Neuronal stem cell (in vitro differentiated cells): ENCODE data around the gene FAM219B.

ENCODE experiments used
- DNase-seq: peaks from one replicate; pipeline ENCODE4 v3.0.0-alpha.2; 2013; ENCODE audit warnings: low spot score
- H2AFZ ChIP-seq: one replicate; pipeline ENCODE4 v1.6.1; 2013; ENCODE audit warnings: mild to moderate bottlenecking, low read length, inconsistent platforms
- H2AK5ac ChIP-seq: 2 replicates; pipeline ENCODE4 v1.6.1; 2013; ENCODE audit warnings: low read depth, mild to moderate bottlenecking, inconsistent platforms, low read length, moderate library complexity, mixed read lengths
- H2BK120ac ChIP-seq: 2 replicates; pipeline ENCODE4 v1.6.1; 2013; ENCODE audit warnings: low read depth, mild to moderate bottlenecking, inconsistent platforms, low read length, moderate library complexity, mixed read lengths
- H2BK12ac ChIP-seq: one replicate; pipeline ENCODE4 v1.6.1; 2013; ENCODE audit warnings: low read length, inconsistent platforms
- H2BK15ac ChIP-seq: 2 replicates; pipeline ENCODE4 v1.6.1; 2013; ENCODE audit warnings: mild to moderate bottlenecking, low read length, inconsistent platforms, mixed read lengths
- H2BK5ac ChIP-seq: one replicate; pipeline ENCODE4 v1.6.1; 2013; ENCODE audit warnings: inconsistent platforms, mild to moderate bottlenecking, low read length, moderate library complexity
- H3K14ac ChIP-seq: one replicate; pipeline ENCODE4 v1.6.1; 2013; ENCODE audit warnings: low read length, inconsistent platforms
- H3K18ac ChIP-seq: 2 replicates; pipeline ENCODE4 v1.6.1; 2013; ENCODE audit warnings: low read length, inconsistent platforms
- H3K23ac ChIP-seq: 2 replicates; pipeline ENCODE4 v1.6.1; 2013; ENCODE audit warnings: low read depth, mild to moderate bottlenecking, mixed read lengths, low read length, inconsistent platforms; ENCODE audit not compliant: poor library complexity
- H3K27ac ChIP-seq: replicated peaks from 3 replicates; pipeline ENCODE4 v1.5.1; 2013; ENCODE audit warnings: low read length, inconsistent platforms
- H3K27me3 ChIP-seq, 3 experiments: 2 replicates each; pipeline ENCODE4 v1.6.1; 2013; ENCODE audit warnings: low read length in 3 of 3, mild to moderate bottlenecking in 2 of 3, inconsistent platforms in 1 of 3, low read depth in 1 of 3, mixed read lengths in 1 of 3, moderate library complexity in 1 of 3; ENCODE audit not compliant: control insufficient read depth in 3 of 3, insufficient read depth in 3 of 3
- H3K36me3 ChIP-seq, 2 donors: replicated peaks in 1 of 2; 2 replicates each; pipeline ENCODE4 v1.6.1; 2013; ENCODE audit warnings: low read length in 2 of 2; ENCODE audit not compliant: control insufficient read depth in 2 of 2, insufficient read depth in 2 of 2
- H3K4ac ChIP-seq: 2 replicates; pipeline ENCODE4 v1.6.1; 2013; ENCODE audit warnings: inconsistent platforms, mild to moderate bottlenecking, low read length, moderate library complexity
- H3K4me1 ChIP-seq, 2 donors: 1 replicate in 1 of 2; 2 replicates in 1 of 2; pipeline ENCODE4 v1.6.1; 2013; ENCODE audit warnings: low read length in 2 of 2, low read depth in 1 of 2; ENCODE audit not compliant: control insufficient read depth in 2 of 2, insufficient read depth in 1 of 2
- H3K4me2 ChIP-seq: one replicate; pipeline ENCODE4 v1.6.1; 2013; ENCODE audit warnings: mild to moderate bottlenecking, low read length, inconsistent platforms; ENCODE audit not compliant: insufficient read depth, poor library complexity, severe bottlenecking
- H3K4me3 ChIP-seq, 2 donors: 2 replicates each; pipeline ENCODE4 v1.5.1; 2013; ENCODE audit warnings: low read length in 2 of 2, mild to moderate bottlenecking in 2 of 2, inconsistent platforms in 1 of 2, moderate library complexity in 1 of 2
- H3K79me1 ChIP-seq: one replicate; pipeline ENCODE4 v1.6.1; 2013; ENCODE audit warnings: low read depth, mild to moderate bottlenecking, inconsistent platforms, low read length, moderate library complexity
- H3K9ac ChIP-seq: one replicate; pipeline ENCODE4 v1.6.1; 2013; ENCODE audit warnings: mild to moderate bottlenecking, low read depth, low read length, inconsistent platforms; ENCODE audit not compliant: poor library complexity
- H3K9me3 ChIP-seq, 2 donors: replicated peaks in 1 of 2; 2 replicates each; pipeline versions ENCODE3 to v1.6.1; 2013; ENCODE audit warnings: low read length in 2 of 2, mild to moderate bottlenecking in 2 of 2, inconsistent platforms in 1 of 2, low read depth in 1 of 2, mixed read lengths in 1 of 2, moderate library complexity in 1 of 2; ENCODE audit not compliant: control insufficient read depth in 2 of 2, insufficient read depth in 1 of 2
- H4K8ac ChIP-seq: one replicate; pipeline ENCODE4 v1.6.1; 2013; ENCODE audit warnings: low read depth, mild to moderate bottlenecking, inconsistent platforms, low read length, moderate library complexity
- H4K91ac ChIP-seq: one replicate; pipeline ENCODE4 v1.6.1; 2013; ENCODE audit warnings: low read length, low read depth, mild to moderate bottlenecking, inconsistent platforms; ENCODE audit not compliant: poor library complexity
- WGBS, 2 donors: extraction: QIAGEN DNeasy Blood & Tissue Kit; methylation state at CpG; one replicate each; pipeline ENCODE4 v1.1.7; 2013; ENCODE audit warnings: missing lambda C conversion rate in 2 of 2, mixed read lengths in 1 of 2; ENCODE audit not compliant: insufficient read length in 2 of 2, insufficient replicate concordance in 1 of 2; ENCODE audit errors: extremely low coverage in 2 of 2; 5-methylcytosine and 5-hydroxymethylcytosine counted together

FAM219B gene

DNA sequence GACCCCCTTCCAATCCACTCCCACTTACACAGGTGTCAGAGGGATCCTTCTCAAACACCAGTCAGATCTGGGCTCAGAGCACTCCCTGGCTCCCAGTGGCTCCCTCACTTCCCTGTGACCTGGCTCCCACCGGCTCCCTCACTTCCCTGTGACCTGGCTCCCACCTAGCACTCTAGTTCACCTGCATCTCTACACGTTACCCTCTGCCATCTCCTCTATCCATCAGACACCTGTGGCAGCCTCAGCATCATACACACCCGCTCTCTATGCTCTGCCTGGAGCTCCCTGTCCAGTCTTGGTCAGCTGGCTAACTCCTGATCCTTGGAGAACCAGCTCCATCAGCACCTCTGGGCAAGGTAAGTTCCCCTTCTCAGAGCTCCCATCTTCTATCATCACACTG lies 44.4 kb upstream of the FAM219B start:
- H3K14ac ChIP-seq = no peak overlapping the region
- no peak overlapping the region for H3K18ac ChIP-seq
- H3K9me3 ChIP-seq = no peaks in the 10 kb centered on the region
- no peak for DNase-seq
- H2BK12ac ChIP-seq = no peak overlapping the region
- no peak overlapping the region for H2AFZ ChIP-seq
- no peak overlapping the region for H2BK5ac ChIP-seq
- H3K79me1 ChIP-seq = no peaks in the 10 kb centered on the region
- H3K4ac ChIP-seq = no peak overlapping the region
- no peaks in the 10 kb centered on the region for H3K36me3 ChIP-seq
- H3K4me1 ChIP-seq = peaks cover 6 to 7% of the 10 kb centered on the region in 2 donors
- WGBS, 2 donors = no CpG with 5 or more reads among the region's 3 CpGs
- no peak overlapping the region for H4K8ac ChIP-seq
- no peak overlapping the region for H2BK15ac ChIP-seq
- H3K27me3 ChIP-seq = peaks cover 0 to 15% (median 9%) of the 10 kb centered on the region in 3 experiments
- H3K4me2 ChIP-seq = no peak overlapping the region
- no peak overlapping the region for H3K27ac ChIP-seq
- H3K4me3 ChIP-seq = no peak overlapping the region
- H2BK120ac ChIP-seq = no peak overlapping the region
- no peak overlapping the region for H4K91ac ChIP-seq
- H2AK5ac ChIP-seq = no peak overlapping the region
- H3K23ac ChIP-seq = no peak overlapping the region
- H3K9ac ChIP-seq = no peak overlapping the region

DNA sequence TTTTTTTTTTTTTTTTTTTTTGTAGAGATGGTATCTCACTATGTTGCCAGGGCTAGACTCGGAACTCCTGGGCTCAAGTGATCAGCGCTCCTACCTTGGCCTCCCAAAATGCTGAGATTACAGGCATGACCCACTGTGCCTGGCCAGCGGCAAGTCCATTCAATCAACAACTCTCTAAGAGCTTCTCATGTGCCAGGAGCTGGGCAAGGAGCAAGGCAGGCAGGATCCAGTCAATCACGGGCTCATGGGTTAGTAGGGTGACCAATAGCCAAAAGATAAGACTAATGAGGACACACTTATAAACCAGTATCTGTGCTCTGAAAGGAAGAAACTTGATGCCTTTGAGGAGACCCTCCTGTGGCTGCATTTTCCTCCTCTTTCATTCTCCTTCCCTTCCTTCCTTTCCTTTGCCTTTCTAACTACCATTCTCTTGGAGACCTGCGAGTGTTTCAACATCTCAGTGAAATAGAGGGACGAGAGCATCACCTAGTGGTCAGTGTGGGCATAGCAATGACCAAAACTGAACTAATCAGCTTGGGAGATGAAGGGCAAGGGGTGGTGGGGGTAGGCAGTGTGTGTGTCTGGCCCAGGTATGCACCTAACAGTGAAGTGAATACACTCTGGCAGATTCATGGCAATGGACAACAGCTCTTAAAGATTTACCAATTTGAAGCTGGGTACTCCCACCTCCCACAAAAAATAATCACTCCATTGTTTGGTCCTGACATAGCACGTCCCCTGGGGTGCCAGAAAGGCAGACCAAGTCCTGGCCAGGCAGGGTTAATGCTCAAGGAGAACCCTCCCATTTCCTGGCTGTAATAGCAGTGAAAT lies 43.6 kb upstream of the FAM219B start:
- Histone ChIP-seq H3K27me3 (peaks cover 0 to 8% (median 4%) of the 10 kb centered on the region in 3 experiments), H3K4me1 (peaks cover 3 to 7% of the 10 kb centered on the region in 2 donors), H3K9me3 (no peaks in the 10 kb centered on the region), H2AK5ac (no peak overlapping the region), H3K36me3 (no peaks in the 10 kb centered on the region), H4K91ac (no peak overlapping the region), H2BK120ac (no peak overlapping the region), H2BK12ac (no peak overlapping the region), H3K14ac (no peak overlapping the region), H3K4me3 (no peak overlapping the region), H4K8ac (no peak overlapping the region), H3K9ac (no peak overlapping the region), H3K23ac (no peak overlapping the region), H3K4me2 (no peak overlapping the region), H2BK5ac (no peak overlapping the region), H3K18ac (no peak overlapping the region), H3K27ac (no peak overlapping the region), H2AFZ (peak overlapping the region; percentile 65), H3K79me1 (no peaks in the 10 kb centered on the region), H3K4ac (no peak overlapping the region), H2BK15ac (no peak overlapping the region)
- no CpG with 5 or more reads among the region's 7 CpGs for WGBS, 2 donors
- DNase-seq = peak; percentile 84

DNA sequence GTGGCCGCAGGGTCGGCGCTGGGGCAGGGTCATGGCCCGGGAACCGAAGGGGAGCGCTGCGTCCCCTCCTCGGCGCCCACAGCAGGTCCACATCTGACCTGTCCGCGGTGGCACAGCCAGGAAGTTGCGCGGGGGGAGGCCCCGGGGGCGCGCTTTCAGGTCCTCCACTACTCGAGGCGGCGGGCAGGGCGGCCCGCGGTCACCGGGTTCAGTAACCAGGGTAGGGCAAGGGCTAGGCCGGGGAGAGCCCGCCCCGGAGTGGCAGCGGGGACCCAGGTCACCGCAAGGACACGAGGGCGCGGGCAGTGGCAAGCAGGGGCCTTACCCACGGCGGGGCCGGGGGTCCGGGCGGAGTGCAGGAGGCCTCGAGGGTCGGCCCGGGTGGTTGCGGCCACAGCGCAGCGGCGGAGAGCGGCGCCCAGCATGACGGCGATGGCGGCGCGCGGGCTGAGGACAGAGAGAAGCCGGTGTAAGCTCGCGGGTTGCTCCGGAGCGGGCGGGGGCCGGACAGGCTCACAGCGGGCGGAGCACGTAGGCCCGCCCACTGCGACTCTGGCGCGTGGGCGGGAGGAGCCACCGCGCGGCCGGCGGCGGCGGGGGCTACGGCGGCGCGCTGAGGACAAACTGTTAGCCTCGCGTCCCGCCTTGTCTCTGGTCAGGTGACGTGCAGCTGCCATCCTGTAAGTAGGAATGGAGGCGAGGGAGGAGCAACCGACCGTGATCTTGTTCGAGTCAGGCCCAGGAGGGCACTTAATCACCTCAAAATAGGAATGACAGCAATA lies 31.1 kb upstream of the FAM219B start, which contains the start of gene COX5A:
COX5A (minus strand) TSS at position 484 of the 782 bp plus-strand sequence; CDS start at position 425, 59 bp downstream.
- H4K8ac ChIP-seq = no peak within 1 kb of the TSS
- H2AK5ac ChIP-seq = peak within 1 kb of the TSS; percentile 87
- peak within 1 kb of the TSS; percentile 63 for H3K14ac ChIP-seq

DNA sequence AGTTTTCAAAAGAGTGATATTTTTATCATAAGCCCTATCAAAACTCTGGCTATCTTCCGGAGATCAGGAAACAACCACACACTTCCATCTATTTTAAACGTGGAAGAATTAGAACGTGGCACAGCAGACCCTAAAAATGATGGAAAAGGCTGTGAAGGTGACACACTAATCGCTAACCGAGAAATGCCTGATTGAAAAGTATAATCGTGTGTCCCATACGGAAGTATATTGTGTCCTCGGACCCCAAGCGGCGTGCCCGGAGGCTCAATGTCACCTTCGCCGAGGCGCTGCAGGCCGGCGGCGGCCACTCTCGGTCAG lies 30.6 kb upstream of the FAM219B start:
- Histone ChIP-seq H3K79me1 (peaks cover 1% of the 10 kb centered on the region), H3K4me2 (peak overlapping the region; percentile 71), H3K23ac (peak overlapping the region; percentile 100), H3K18ac (peak overlapping the region; percentile 99), H3K9ac (peak overlapping the region; percentile 95), H3K27ac (peak overlapping the region; percentile 94), H2AFZ (peak overlapping the region; percentile 97), H2BK12ac (no peak overlapping the region), H3K14ac (peak overlapping the region; percentile 63), H3K4ac (no peak overlapping the region), H2BK15ac (no peak overlapping the region), H2BK120ac (no peak overlapping the region), H3K36me3 (peaks cover 0 to 22% of the 10 kb centered on the region in 2 donors), H3K4me3 (peak overlapping the region; percentile 71 to 89), H4K8ac (no peak overlapping the region), H2AK5ac (peak overlapping the region; percentile 87), H2BK5ac (peak overlapping the region; percentile 99), H4K91ac (no peak overlapping the region), H3K27me3 (no peaks in the 10 kb centered on the region), H3K4me1 (no peaks in the 10 kb centered on the region), H3K9me3 (no peaks in the 10 kb centered on the region)
- no peak for DNase-seq
- no CpG with 5 or more reads among the region's 18 CpGs for WGBS, 2 donors

More for the DNA sequence above, 31.1 kb upstream of the FAM219B start, which contains the start of gene COX5A:
- no peak within 1 kb of the TSS for H3K4ac ChIP-seq
- H3K9me3 ChIP-seq = no peaks in the 10 kb centered on the region
- H3K4me3 ChIP-seq = peak within 1 kb of the TSS; percentile 71 to 89
- H2BK12ac ChIP-seq = peak within 1 kb of the TSS; percentile 53
- peak within 1 kb of the TSS; percentile 99 for H2BK5ac ChIP-seq
- peak within 1 kb of the TSS; percentile 71 for H3K4me2 ChIP-seq
- peak within 1 kb of the TSS; percentile 97 for H2AFZ ChIP-seq
- peak; percentile 84 for DNase-seq
- peaks cover 0 to 22% of the 10 kb centered on the region in 2 donors for H3K36me3 ChIP-seq
- peak within 1 kb of the TSS; percentile 99 for H3K18ac ChIP-seq
- H3K4me1 ChIP-seq = no peaks in the 10 kb centered on the region
- H4K91ac ChIP-seq = no peak within 1 kb of the TSS
- H3K9ac ChIP-seq = peak within 1 kb of the TSS; percentile 95
- H2BK15ac ChIP-seq = no peak within 1 kb of the TSS
- peak within 1 kb of the TSS; percentile 100 for H3K23ac ChIP-seq
- no peak within 1 kb of the TSS for H2BK120ac ChIP-seq
- peaks cover 1% of the 10 kb centered on the region for H3K79me1 ChIP-seq
- no CpG with 5 or more reads among the region's 85 CpGs for WGBS, 2 donors
- H3K27ac ChIP-seq = peak within 1 kb of the TSS; percentile 94
- no peaks in the 10 kb centered on the region for H3K27me3 ChIP-seq
